Retinal pigment epithelial cell (primary cell): ENCODE data around the gene NPHP3.

Experiments
- DNase-seq: peaks from one replicate; pipeline ENCODE4 v3.0.0-alpha.2; 2010; ENCODE audit warnings: low read depth
- H3K4me3 ChIP-seq: 2 replicates; pipeline ENCODE4 v1.5.1; 2011; ENCODE audit warnings: mild to moderate bottlenecking, low read length, control low read depth, moderate library complexity
- CTCF ChIP-seq: conservative IDR thresholded peaks from 2 replicates; pipeline ENCODE4 v1.5.1; 2011; ENCODE audit warnings: low read depth, low read length, control low read depth, inconsistent platforms

The NPHP3 gene

GRCh38 chr3:132662212-132662611 is 60.0 kb downstream of the NPHP3 start:
- no peak overlapping the region for H3K4me3 ChIP-seq
- DNase-seq = no peak
- no peak for TF ChIP-seq CTCF

GRCh38 chr3:132661101-132661500 is 61.1 kb downstream of the NPHP3 start:
- no peak for DNase-seq
- no peak for TF ChIP-seq CTCF

GRCh38 chr3:132660811-132661070 is 61.5 kb downstream of the NPHP3 start:
- no peak for TF ChIP-seq CTCF
- no peak for DNase-seq
- peak overlapping the region; percentile 92 for H3K4me3 ChIP-seq

More at GRCh38 chr3:132661101-132661500, 61.1 kb downstream of the NPHP3 start:
- H3K4me3 ChIP-seq = peak overlapping the region; percentile 92

- no peak for TF ChIP-seq CTCF
- peak; percentile 10 for DNase-seq
These were observed 62.0 kb downstream of the NPHP3 start, which contains the start of gene UBA5 for GRCh38 chr3:132660052-132660810. Gene UBA5, plus strand, starts transcription at chr3:132660329. Its CDS starts 209 bp downstream, at chr3:132660538.

GRCh38 chr3:132659365-132660051 is 62.7 kb downstream of the NPHP3 start, which contains the start of gene ACAD11:
Gene ACAD11, minus strand, starts transcription at chr3:132659809. Its CDS starts 58 bp downstream, at chr3:132659751.
- peak; percentile 38 for DNase-seq
- H3K4me3 ChIP-seq = peak within 1 kb of the TSS; percentile 92
- TF ChIP-seq CTCF = peak; percentile 70

More at GRCh38 chr3:132660052-132660810, 62.0 kb downstream of the NPHP3 start, which contains the start of gene UBA5:
- H3K4me3 ChIP-seq = peak within 1 kb of the TSS; percentile 92

GRCh38 chr3:132659000-132659364 is 63.2 kb downstream of the NPHP3 start:
- no peak for DNase-seq
- TF ChIP-seq CTCF = no peak
- H3K4me3 ChIP-seq = peak overlapping the region; percentile 92
